HEK293 (cell line): ENCODE results near the gene XPR1.
A peak's percentile ranks its signal among the peaks of the same experiment; 100 is the strongest.

Experiments
- CTCF ChIA-PET: fragments of 350-600 bp; formaldehyde crosslinking; extraction: SDS; loops from one replicate; lab custom pipeline; 2021; ENCODE audit warnings: antibody characterized with exemption; lab: Yijun Ruan, JAX
- POLR2A ChIA-PET: fragments of 300-600 bp; formaldehyde crosslinking; extraction: SDS; loops from one replicate; lab custom pipeline; 2020; ENCODE audit warnings: antibody characterized with exemption, inconsistent platforms; lab: Yijun Ruan, JAX
- H3K27ac ChIP-seq: fragments of 200-500 bp; sonication (Bioruptor generic); 2 replicates; pipeline ENCODE4 v1.5.1; 2014; ENCODE audit warnings: low read depth, low read length, control low read depth, inconsistent platforms; ENCODE audit errors: extremely low read depth
- H3K36me3 ChIP-seq, 2 experiments: fragments of 200-500 bp in 1 of 2; sonication (Bioruptor generic) in 1 of 2; 1 replicate in 1 of 2; 2 replicates in 1 of 2; pipeline ENCODE4 v1.5.1; 2014 to 2017; ENCODE audit warnings: inconsistent platforms in 2 of 2, low read length in 2 of 2; ENCODE audit not compliant: control insufficient read depth in 2 of 2, insufficient read depth in 1 of 2
- H3K4me1 ChIP-seq: fragments of 200-500 bp; sonication (Bioruptor generic); 2 replicates; pipeline ENCODE4 v1.5.1; 2014; ENCODE audit warnings: mild to moderate bottlenecking, low read length, inconsistent platforms; ENCODE audit not compliant: control insufficient read depth, insufficient read depth
- H3K4me3 ChIP-seq: 2 replicates; pipeline ENCODE4 v1.5.1; 2011; ENCODE audit warnings: low read depth, mild to moderate bottlenecking, control low read depth, low read length, moderate library complexity
- H3K9me3 ChIP-seq: fragments of 200-500 bp; sonication (Bioruptor generic); 2 replicates; pipeline ENCODE4 v1.5.1; 2014; ENCODE audit warnings: low read depth, low read length, inconsistent platforms; ENCODE audit not compliant: control insufficient read depth, insufficient read depth
- IKZF3 ChIP-seq: fragments of 450-650 bp; IDR thresholded peaks from 2 replicates; pipeline ENCODE4 v1.5.0; 2018; ENCODE audit warnings: missing biosample characterization, mild to moderate bottlenecking, missing genetic modification characterization, moderate library complexity
- KLF8 ChIP-seq: fragments of 450-650 bp; formaldehyde crosslinking; IDR thresholded peaks from 2 replicates; pipeline ENCODE4 v1.5.1; 2016; ENCODE audit warnings: missing biosample characterization, missing genetic modification characterization
- PBX3 ChIP-seq: sonication (generic); formaldehyde crosslinking; IDR thresholded peaks from 2 replicates; pipeline ENCODE4 v1.8.1; 2022; ENCODE audit warnings: mild to moderate bottlenecking, moderate library complexity, missing genetic modification reagents
- RBAK ChIP-seq: fragments of 450-650 bp; formaldehyde crosslinking; IDR thresholded peaks from 2 replicates; pipeline ENCODE4 v1.5.1; 2016; ENCODE audit warnings: missing biosample characterization, missing genetic modification characterization
- ZBTB10 ChIP-seq: fragments of 450-650 bp; formaldehyde crosslinking; IDR thresholded peaks from 2 replicates; pipeline ENCODE4 v1.5.1; 2016; ENCODE audit warnings: missing biosample characterization, missing genetic modification characterization
- ZBTB21 ChIP-seq: fragments of 450-650 bp; formaldehyde crosslinking; IDR thresholded peaks from 2 replicates; pipeline ENCODE4 v1.5.1; 2017; ENCODE audit warnings: missing biosample characterization, missing genetic modification characterization
- ZNF132 ChIP-seq: fragments of 450-650 bp; formaldehyde crosslinking; IDR thresholded peaks from 2 replicates; pipeline ENCODE4 v1.5.1; 2017; ENCODE audit warnings: missing biosample characterization, missing genetic modification characterization, borderline replicate concordance
- ZNF146 ChIP-seq: fragments of 450-650 bp; formaldehyde crosslinking; IDR thresholded peaks from 2 replicates; pipeline ENCODE4 v1.5.1; 2016; ENCODE audit warnings: missing biosample characterization, missing genetic modification characterization
- ZNF202 ChIP-seq: fragments of 450-650 bp; formaldehyde crosslinking; IDR thresholded peaks from 2 replicates; pipeline ENCODE4 v1.5.1; 2016; ENCODE audit warnings: missing biosample characterization, missing genetic modification characterization, borderline replicate concordance
- ZNF433 ChIP-seq: fragments of 450-650 bp; formaldehyde crosslinking; IDR thresholded peaks from 2 replicates; pipeline ENCODE4 v1.5.1; 2016; ENCODE audit warnings: missing biosample characterization, missing genetic modification characterization, low read depth
- ZNF48 ChIP-seq: fragments of 450-650 bp; formaldehyde crosslinking; IDR thresholded peaks from 2 replicates; pipeline ENCODE4 v1.5.1; 2016; ENCODE audit warnings: missing biosample characterization, missing genetic modification characterization
- ZNF530 ChIP-seq: fragments of 450-650 bp; formaldehyde crosslinking; IDR thresholded peaks from 2 replicates; pipeline ENCODE4 v1.5.1; 2016; ENCODE audit warnings: low read depth, missing biosample characterization, missing genetic modification characterization
- ZNF571 ChIP-seq: fragments of 450-650 bp; formaldehyde crosslinking; IDR thresholded peaks from 2 replicates; pipeline ENCODE4 v1.5.0; 2017; ENCODE audit warnings: missing biosample characterization, missing genetic modification characterization
- ZNF600 ChIP-seq: fragments of 450-650 bp; formaldehyde crosslinking; IDR thresholded peaks from 2 replicates; pipeline ENCODE4 v1.5.1; 2016; ENCODE audit warnings: missing biosample characterization, missing genetic modification characterization
- ZNF629 ChIP-seq: fragments of 450-650 bp; formaldehyde crosslinking; IDR thresholded peaks from 2 replicates; pipeline ENCODE4 v1.5.1; 2017; ENCODE audit warnings: missing biosample characterization, missing genetic modification characterization
- ZNF664 ChIP-seq: fragments of 450-650 bp; formaldehyde crosslinking; IDR thresholded peaks from 2 replicates; pipeline ENCODE4 v1.5.1; 2016; ENCODE audit warnings: missing biosample characterization, missing genetic modification characterization
- ZNF76 ChIP-seq: fragments of 450-650 bp; formaldehyde crosslinking; IDR thresholded peaks from 2 replicates; pipeline ENCODE4; 2016; ENCODE audit warnings: low read depth, missing biosample characterization, missing genetic modification characterization, borderline replicate concordance
- ZSCAN4 ChIP-seq: fragments of 450-650 bp; formaldehyde crosslinking; IDR thresholded peaks from 2 replicates; pipeline ENCODE4 v1.5.1; 2017; ENCODE audit warnings: missing biosample characterization, missing genetic modification characterization
- TF ChIP-seq, protein P1 (sequence below): fragments of 450-650 bp; formaldehyde crosslinking; IDR thresholded peaks from 2 replicates; pipeline ENCODE4 v1.5.1; 2016; ENCODE audit warnings: missing biosample characterization, missing genetic modification characterization, borderline replicate concordance

The XPR1 gene

GRCh38 chr1:180912801-180913565, 281.2 kb downstream of the XPR1 start, which contains the start of gene KIAA1614:
Gene KIAA1614, plus strand, starts transcription at chr1:180912897. Its CDS starts 347 bp downstream, at chr1:180913244.
- CTCF ChIA-PET: interaction anchor here (0.6 to 1.4 kb wide), 2 partner anchors 31 to 283 kb away, joined by 4 read pairs; no protein-coding TSS in a partner anchor
- POLR2A ChIA-PET: no interaction called here
- H3K4me1 ChIP-seq: no peaks in the 10 kb centered on the region
- H3K9me3 ChIP-seq: no peaks in the 10 kb centered on the region
- no peak for TF ChIP-seq ZNF629 (tag by site-specific recombination)
- no peak for TF ChIP-seq ZSCAN4 (tag by site-specific recombination)
- no peak for TF ChIP-seq ZNF530 (tag by site-specific recombination)
- no peak for TF ChIP-seq ZNF571 (tag by site-specific recombination)
- no peak for TF ChIP-seq ZNF48
- no peak for TF ChIP-seq KLF8 (tag by site-specific recombination)
- no peak for TF ChIP-seq PBX3
- TF ChIP-seq ZNF132 (tag by site-specific recombination): no peak
- no peak for TF ChIP-seq RBAK
- TF ChIP-seq ZBTB21: no peak
- no peak for TF ChIP-seq ZNF664 (tag by site-specific recombination)
- TF ChIP-seq ZBTB10 (tag by site-specific recombination): no peak
- TF ChIP-seq ZNF146: no peak
- TF ChIP-seq ZNF600: no peak
- no peak for TF ChIP-seq IKZF3 (tag by site-specific recombination)
- TF ChIP-seq, protein P1, sequence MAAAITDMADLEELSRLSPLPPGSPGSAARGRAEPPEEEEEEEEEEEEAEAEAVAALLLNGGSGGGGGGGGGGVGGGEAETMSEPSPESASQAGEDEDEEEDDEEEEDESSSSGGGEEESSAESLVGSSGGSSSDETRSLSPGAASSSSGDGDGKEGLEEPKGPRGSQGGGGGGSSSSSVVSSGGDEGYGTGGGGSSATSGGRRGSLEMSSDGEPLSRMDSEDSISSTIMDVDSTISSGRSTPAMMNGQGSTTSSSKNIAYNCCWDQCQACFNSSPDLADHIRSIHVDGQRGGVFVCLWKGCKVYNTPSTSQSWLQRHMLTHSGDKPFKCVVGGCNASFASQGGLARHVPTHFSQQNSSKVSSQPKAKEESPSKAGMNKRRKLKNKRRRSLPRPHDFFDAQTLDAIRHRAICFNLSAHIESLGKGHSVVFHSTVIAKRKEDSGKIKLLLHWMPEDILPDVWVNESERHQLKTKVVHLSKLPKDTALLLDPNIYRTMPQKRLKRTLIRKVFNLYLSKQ (tag by site-specific recombination): no peak
- TF ChIP-seq ZNF202 (tag by site-specific recombination): no peak
- TF ChIP-seq ZNF76 (tag by site-specific recombination): no peak
- TF ChIP-seq ZNF433 (tag by site-specific recombination): no peak
- H3K27ac ChIP-seq: no peak within 1 kb of the TSS; the same call in 1 of the 2 replicates
- peak within 1 kb of the TSS; percentile 24 for H3K4me3 ChIP-seq
- H3K36me3 ChIP-seq: no peaks in the 10 kb centered on the region
